Measurements from ENCODE around the gene RCN1. TPM values are rescaled to one million over a fixed set of nuclear protein-coding genes. Genes with fewer than 3 reads are reported as not detected.
"Not testable (repeated sequence)": the region's sequence is repeated elsewhere in the genome, so short reads cannot be mapped to it uniquely, and the experiment has no call there.

Gene RCN1
- 293 and 390 TPM in 2 replicates for total RNA-seq (2014; rRNA removed; shearing (Covaris generic))

DNA sequence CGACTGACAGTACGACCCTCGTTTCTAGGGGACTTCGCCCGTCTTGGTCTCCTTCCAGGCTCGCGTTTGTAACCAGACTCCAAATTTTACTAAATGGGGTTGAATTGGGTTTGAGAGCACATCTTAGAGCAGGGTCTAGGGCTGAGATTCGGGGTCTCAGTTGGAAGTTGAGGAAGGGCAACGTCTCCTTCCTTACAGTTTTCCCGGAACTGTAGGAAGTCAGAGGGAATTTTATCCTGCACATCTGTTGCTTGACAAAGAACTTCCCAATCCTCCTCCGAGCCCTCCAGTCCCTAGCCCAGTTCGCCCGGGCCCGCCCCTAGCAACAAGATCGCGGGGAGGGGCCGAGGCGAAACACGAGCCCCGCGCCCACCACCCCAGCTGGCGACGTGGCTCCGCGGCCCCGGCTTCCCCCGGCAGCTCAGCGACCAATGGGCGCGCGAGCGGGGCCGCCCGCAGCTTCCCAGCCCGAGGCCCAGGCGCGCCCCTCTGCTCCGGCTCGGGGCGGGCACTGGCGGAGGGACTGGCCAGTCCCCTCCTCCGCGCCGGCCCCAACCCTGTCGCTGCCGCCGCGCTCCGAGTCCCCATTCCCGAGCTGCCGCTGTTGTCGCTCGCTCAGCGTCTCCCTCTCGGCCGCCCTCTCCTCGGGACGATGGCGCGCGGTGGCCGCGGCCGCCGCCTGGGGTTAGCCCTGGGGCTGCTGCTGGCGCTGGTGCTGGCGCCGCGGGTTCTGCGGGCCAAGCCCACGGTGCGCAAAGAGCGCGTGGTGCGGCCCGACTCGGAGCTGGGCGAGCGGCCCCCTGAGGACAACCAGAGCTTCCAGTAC, at the start of gene RCN1:
Gene RCN1, plus strand, starts transcription at position 530 of the 826 bp plus-strand sequence. Its CDS starts 123 bp downstream, at position 653.
- peak; percentile 76 for DNase-seq (ENCODE audit: low read depth)

DNA sequence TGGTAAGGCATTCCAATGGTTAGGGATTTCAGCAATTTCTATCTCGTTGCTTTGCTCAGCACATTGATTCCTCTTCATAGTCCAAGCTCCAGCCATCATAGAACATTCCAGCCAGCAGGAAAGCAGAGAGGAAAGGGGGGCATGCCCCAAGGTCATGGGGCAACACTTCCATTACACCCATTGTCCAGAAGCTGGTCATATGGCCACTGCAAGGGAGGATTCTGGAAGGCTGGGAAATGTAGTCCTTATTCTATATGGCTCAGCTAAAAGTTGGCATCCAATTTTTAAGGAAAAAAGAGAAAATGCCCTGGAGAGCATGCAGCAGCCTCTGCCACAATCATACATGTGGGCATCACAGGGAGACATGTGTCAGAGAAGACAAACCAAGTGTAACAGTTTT, 47.1 kb upstream of the RCN1 start:
- DNase-seq (ENCODE audit: low read depth): no peak

DNA sequence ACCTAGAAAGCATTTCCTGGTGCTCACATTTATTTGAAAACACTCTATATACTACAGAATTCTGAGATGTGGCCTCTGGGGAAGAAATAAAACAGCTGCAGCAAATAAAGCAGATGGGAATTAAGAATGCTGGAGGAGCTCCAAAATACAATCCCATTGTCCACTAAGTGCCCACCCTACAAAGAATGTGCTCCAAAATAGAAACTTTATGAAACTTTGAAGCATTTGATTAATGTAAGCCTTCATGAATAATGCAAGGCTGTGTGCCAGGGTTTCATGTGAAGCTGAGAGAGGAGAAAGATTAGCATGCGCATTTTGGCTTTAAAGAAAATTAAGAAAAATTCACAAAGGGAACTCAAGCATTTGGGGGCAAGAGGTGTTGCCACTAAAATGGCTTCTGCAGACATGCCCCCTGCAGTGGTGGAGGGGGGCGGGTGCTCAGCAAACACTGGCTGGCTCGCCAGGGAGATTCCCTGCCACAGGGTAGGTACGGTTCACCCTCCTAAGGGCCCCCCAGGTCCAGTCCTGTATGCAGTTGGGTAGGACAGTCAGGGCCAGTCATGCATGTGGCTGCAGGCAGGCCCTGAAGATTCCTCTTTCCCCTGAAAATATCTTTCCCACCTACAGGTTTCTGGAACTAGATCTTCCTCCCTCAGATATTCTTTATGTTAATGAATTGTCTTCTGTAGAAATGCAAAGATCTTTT, 46.6 kb upstream of the RCN1 start:
- no peak for DNase-seq (ENCODE audit: low read depth)

DNA sequence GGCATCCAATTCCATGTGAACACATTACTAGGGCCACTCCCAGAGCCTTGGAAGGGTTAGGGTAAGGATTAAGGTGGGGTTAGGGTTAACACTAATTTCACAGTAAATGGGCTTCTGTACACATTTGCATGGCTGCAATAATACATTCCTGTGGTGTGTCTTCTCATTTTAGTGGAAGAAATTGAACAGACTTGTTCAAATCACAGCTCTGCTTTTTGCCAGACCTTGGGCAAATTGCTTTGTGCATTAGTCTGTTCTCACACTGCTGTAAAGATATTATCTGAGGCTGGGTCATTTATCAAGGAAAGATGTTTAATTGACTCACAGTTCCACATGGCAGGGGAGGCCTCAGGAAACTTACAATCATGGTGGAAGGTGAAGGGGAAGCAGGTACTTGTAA, 45.4 kb upstream of the RCN1 start:
- no peak for DNase-seq (ENCODE audit: low read depth)

DNA sequence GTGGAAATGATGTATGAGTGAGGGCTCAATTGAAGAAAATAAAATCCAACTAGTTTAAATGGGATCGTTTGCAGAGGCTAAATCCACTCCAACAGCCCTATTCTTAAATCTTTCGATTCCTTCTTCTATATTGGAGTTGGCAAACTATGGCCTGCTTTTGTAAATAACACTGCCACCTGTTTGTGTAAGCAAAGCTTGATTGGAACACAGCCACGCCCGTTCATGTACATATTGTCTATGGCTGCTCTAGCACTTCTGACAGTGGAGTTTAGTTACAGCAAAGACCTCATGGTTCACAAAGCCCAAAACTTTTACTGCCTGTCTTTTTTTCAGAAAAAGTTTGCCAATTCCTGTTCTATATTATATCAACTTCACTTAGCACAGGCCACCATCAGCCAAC, 40.6 kb upstream of the RCN1 start:
- no peak for DNase-seq (ENCODE audit: low read depth)

DNA sequence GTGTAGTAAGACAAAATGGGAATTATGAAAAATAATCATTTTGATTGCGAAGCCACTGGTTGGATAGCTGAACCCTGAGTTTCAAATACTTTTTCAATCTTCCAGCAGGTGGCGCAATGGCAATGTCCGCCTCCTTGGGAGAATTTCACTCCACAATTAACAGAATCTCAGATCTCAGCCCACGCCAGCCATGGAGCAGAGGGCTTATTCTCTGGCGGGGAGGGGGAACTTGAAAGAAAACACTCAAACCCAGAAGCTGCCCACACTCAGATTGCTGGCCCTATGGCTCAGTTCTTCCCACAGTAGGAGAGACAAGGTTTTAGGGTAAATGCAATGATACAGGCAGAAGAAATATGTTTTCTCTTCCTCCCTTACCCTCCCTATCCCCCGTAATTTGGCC, 38.7 kb upstream of the RCN1 start:
- peak; percentile 60 for DNase-seq (ENCODE audit: low read depth)

DNA sequence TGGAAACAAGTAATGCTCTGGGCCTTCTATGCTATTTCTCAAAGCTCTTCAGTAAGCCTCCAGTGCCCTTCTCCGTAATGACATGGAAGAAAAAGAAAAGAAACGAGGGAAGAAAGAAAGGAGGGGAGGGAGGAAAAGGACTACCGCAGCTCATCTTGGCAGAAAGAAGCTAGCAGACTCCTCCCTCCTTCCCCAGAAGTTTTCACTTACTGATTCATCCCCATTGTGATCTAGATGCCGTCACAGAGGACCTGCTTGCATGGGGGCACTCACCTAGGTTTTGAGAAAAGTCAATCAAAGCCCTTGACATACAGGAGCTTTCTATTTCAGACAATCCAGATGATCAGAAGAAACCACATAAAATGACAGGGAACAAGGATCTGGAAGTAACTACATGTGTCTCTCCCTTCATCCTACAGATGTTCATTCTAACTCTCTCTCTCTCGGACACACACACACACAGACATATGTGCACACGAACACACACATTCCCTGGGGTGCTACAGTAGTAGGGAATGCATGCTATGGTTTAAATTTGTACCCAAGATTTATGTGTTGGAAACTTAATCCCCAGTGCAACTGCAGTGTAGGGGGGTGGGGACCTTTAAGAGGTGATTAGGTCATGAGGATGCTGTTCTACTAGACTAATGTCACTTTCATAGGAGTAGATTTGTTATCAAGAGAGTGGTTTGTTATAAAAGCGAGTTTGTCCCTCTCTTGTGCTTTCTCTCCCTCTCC, 37.6 kb upstream of the RCN1 start:
- no peak for DNase-seq (ENCODE audit: low read depth)

DNA sequence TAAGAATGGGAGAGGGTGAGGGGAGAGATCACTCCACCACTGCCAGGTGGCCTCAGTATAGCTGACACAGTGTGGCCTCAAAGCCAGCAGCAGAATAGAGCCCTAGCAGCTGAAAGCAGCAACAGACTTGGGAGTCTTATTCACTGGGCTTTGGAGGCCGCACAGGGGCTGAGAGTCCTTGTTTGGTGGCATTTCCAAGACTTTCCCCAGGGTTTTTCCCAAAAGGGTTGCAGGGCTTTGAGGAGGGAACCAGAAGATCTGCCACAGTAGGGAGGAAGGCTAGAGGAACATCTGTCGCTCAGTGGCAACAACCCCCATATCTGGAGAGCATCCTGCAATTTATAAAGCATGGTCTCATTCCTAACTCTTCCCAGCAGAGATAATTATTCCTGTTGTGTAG, 35.0 kb upstream of the RCN1 start:
- DNase-seq (ENCODE audit: low read depth): no peak

DNA sequence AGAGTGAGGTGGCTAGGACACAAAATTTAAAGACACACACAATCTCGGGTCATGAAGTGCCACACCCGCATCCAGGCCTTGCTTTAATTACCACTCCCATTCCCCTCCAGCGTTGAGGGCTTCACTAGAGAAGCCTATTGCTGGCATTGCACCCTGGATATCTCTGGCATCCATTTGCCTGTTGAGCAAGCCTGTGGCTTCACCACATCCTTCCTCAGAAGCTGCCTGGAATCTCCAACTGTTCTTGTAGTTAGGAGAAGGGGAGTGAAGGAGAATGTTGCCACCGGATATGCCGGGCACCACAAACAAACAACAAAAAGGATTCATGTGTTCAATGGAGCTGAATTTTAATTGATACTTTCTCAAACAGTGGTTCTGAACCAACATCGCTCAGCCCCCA, 34.4 kb upstream of the RCN1 start:
- peak; percentile 86 for DNase-seq (ENCODE audit: low read depth)

DNA sequence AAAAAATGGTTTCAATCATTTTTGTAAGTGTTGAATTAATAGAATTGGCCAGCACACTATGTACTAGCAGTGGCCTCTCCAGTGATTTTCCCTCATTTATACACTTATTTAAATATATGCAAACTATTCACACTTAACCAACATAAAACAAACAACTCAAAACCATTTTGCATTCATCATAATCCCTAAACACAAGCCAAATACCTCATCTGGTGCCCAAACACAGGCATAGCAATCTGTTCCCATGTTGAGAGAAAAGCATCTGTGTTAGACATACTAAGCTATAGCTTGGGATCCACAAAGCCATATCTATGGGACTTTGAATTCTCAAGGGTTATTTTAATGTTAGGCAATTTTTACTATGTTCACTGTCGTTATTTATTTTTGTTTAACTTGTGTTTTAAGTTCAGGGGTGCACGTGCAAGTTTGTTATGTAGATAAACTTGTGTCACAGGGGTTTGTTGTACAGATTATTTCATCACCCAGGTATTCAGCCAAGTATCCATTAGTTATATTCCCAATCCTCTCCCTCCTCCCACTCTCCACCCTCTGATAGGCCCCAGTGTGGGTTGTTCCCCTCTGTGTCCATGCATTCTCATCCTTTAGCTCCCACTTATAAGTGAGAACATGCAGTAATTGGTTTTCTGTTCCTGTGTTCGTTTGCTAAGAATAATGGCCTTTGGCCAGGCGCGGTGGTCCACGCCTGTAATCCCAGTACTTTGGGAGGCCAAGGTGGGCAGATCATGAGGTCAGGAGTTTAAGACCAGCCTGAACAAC, 31.0 kb upstream of the RCN1 start:
- DNase-seq (ENCODE audit: low read depth): no peak

DNA sequence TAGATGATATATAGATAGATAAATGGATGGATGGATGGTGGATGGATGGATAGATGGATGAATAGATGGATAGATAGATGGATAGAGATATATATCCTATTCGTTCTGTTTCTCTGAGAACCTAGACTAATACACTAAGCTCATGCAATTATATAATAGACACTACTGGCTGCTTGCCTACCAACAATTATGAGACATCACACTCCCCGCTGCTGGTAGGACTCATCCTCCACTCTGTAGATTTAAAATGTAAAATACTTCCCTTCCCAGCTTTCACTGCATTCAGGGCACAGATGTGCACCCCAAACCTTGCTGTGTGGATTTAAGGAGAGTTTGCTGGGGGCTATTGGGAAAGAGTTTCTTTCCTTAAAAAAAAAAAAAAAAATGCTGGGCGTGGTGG, 28.3 kb upstream of the RCN1 start:
- DNase-seq (ENCODE audit: low read depth): no peak

DNA sequence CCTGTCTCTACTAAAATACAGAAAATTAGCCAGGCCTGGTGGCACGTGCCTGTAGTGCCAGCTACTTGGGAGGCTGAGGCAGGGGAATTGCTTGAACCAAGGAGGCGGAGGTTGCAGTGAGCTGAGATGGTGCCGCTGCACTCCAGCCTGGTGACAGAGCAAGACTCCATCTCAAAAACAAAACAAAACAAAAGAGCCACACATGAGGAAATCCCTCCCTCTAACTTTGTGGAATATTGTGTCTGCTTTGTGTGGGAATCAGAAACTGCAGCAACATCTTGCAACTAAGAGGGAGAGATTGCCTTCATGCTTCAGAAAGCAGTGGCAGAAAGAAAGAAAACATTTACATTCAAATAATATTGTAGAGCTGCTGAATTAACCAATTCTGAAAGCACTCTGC, 27.8 kb upstream of the RCN1 start:
- not testable (repeated sequence) for DNase-seq (ENCODE audit: low read depth)

DNA sequence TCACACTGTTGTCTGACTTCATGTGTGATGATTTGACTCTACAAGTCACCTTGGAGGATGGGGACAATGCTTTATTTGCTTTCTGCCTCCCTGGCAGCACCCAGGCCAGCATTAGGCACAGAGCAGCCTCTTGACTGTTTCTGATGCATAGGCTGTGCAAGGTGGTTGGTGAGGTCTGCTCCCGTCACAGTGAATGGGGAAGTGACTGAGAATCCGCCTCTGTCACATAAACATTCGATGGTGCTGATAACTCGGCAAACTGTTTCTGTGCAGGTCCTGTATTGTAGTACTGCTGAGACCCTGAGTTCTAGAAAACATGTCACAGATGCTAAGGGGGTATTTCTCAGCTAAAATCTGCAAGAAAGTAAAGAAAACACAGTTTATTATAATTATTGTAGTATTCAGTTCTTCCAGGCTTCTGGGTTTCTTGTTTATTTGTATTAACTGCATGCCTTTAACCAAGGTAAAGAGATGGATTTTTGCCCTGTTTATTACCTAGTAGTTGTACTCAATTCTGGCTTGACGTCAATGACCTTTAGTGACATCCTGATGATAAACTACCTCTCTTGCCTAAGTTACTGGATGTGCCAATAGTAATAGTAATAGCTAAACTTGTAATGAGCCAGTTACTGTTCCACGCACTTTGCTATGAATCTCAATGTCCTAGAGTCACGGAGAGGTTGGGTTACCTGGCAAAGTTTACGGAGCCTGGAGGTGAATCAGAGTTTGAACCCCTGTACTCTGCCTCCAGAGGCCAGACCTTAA, 24.8 kb upstream of the RCN1 start:
- DNase-seq (ENCODE audit: low read depth): no peak

DNA sequence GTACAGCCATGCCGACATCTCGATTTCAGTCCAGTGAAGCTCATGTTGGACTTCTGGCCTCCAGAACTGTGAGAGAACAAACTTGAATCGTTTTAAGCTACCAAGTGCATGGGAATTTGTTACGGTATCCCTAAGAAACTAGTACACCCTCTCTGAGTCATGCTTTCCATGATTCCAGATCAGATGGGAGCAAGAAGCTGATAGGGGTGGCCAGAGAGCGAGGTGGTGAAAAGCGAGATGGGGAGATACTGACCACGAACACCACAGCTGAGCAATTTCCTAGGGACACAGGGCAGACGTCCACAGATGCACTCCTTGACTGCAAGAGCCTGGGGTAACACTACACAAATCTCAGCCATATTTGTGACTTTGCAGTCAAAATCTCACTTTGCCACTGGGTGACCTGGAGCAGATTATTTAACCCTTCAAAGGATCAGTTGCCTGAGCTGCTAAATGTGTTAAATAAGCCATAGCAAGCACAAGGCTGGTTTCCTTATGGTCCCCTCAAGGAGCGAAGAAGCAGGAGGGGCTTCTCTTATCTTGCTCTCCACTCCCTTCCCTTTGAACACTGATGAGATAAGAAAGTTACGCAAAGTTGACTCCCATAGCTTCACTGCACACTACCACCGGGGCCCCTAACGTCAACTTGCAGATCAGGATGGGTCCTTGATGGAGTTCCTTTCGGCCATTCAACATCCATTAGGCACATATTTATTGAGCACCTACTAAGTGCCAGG, 22.6 kb upstream of the RCN1 start:
- DNase-seq (ENCODE audit: low read depth): peak; percentile 85

DNA sequence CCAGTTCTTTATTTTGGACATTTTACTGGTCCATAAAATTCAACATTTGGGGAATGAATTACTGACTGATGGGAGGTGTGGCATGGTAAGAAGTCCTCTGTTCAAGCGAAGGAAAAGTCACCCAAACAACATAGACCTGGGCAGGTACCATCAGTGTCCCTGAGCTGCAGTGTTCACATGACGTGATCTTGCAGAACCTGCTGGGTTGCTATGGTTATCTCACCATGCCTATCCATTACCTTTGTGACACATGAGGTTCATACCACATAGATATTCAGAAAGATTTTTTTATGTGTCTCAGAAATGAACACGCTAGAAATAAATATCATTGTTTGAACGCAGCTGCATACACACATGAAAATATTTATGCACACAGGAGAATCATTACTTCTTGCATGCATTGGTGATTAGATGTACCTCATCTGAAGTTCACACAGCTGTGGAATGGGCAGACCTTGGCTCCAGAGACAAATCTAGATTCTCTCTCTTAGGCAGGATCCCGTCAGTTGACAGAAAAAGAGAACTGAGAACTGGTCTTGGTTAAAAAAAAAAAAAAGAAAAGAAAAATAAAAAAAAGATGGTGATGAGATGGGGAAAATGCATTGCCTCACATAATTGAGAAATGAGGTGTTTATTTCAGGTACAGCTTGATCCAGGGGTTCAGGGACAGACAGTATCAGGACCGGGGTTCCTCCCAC, 21.4 kb upstream of the RCN1 start:
- DNase-seq (ENCODE audit: low read depth): no peak

DNA sequence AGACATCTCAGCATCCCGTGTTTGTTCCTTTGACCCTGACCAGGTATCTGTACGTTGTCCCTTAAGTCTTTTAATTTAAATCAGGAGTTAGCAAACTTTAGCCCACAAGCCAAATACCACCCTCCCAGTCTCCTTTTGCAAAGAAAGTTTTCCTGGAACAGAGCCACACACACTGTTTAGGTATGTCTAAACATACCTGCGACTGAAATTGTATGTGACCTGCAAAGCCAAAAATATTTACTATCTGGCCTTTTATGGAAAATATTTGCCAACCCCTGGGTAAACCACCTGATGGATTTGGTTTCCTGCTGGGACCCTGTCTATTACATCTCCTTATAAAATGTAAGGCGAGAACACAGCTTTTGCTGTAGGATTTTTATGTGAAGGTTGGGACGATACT, 20.2 kb upstream of the RCN1 start:
- DNase-seq (ENCODE audit: low read depth): no peak

DNA sequence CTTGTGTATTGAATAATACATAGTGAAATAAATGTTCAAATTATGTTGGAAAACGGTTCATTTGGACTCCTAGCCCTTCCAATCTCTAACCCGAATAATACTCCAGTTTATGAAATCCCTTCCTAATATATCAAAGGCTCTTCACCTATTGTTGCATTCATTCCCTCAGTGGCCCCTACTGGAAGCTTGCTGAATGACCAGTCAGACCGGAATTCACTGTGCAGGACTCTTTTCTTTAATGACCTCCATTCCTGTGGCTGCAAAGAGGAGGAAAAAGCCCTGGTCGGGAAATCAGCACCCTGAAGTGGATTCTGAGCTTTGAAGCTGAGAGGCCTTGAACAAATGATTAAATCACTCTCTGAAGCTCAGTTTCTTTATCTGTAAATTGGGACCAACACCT, 19.1 kb upstream of the RCN1 start:
- DNase-seq (ENCODE audit: low read depth): peak; percentile 76

DNA sequence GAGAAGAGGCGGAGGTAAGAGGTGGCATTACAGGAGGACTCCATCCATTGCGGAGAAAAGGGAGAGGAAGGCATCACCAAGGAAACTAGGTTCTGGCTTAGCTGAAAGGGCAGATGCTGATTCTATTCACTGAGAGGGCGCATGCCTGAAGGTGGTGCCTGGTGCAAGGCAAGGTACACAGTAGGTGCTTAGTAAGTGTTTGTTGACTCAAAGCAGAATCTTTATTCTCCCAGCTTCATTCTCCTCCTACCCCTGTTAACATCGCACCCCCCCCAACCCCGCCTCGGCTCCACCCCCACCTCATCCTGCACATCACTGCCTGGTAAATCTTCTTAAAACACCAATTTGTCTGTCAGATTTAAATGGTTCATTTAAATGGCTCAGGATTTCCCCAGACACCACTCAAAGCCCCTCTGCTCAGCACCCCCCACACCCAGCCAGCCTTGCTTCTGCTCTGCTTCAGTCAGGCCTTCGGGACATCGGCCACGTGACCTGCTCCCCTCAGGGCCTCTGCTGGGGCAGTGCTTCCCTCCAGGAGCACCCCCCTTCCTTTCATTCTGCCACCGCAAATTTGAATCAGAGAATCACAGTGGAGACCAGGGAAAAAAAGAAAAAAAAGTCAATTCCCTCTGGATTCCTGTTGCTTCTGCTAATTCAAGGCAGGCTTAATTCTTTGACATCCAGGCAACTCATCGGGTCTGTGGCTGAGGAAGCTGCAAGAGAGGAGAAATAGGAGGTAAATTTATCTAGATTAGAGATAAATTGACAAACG, 17.8 kb upstream of the RCN1 start:
- DNase-seq (ENCODE audit: low read depth): no peak

DNA sequence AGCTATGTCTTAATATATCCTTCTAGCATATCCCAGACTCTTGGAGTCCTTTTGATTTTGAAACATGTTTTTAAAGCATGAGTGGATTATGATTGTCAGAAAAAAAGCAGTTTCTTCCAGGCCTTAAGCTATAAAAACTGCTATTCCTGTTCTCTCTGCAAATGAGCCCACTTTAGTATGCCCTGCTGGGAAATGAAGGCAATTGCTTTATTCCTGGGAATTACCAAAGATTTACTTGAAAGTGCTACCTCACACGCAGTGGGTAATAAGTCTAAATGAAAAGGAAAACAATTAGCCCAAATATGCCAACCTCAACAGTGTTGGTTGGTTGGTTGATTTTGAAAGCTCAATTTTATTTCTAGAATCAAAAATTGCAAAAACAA, 17.2 kb upstream of the RCN1 start:
- DNase-seq (ENCODE audit: low read depth): no peak

All from M059J (cell line).